NCI-H128 (cell line): ENCODE measurements around the gene DEDD2.

ENCODE experiments used
- DNase-seq: peaks from one replicate; lab custom pipeline; 2025; ENCODE audit not compliant: unreplicated experiment; lab: John Stamatoyannopoulos, UW

DEDD2 gene

GRCh38 chr19:42175952-42176648 is 41.4 kb downstream of the DEDD2 start:
- no peak for DNase-seq

GRCh38 chr19:42174958-42175734 is 42.3 kb downstream of the DEDD2 start:
- DNase-seq, result no peak

- no peak for DNase-seq
Observed at GRCh38 chr19:42174188-42174587, 43.3 kb downstream of the DEDD2 start.

- no peak for DNase-seq
Observed at GRCh38 chr19:42173695-42174094, 43.8 kb downstream of the DEDD2 start.

GRCh38 chr19:42172261-42172660 is 45.2 kb downstream of the DEDD2 start:
- DNase-seq, result no peak

GRCh38 chr19:42170715-42171114 is 46.8 kb downstream of the DEDD2 start:
- DNase-seq, result no peak

GRCh38 chr19:42169486-42170413 is 47.7 kb downstream of the DEDD2 start:
- DNase-seq, result no peak

GRCh38 chr19:42168206-42168605 is 49.3 kb downstream of the DEDD2 start:
- no peak for DNase-seq

GRCh38 chr19:42166316-42166715 is 51.2 kb downstream of the DEDD2 start:
- DNase-seq, result no peak

GRCh38 chr19:42165146-42165545 is 52.3 kb downstream of the DEDD2 start:
- no peak for DNase-seq

GRCh38 chr19:42161616-42162263 is 55.7 kb downstream of the DEDD2 start:
- DNase-seq, result no peak

GRCh38 chr19:42159942-42160341 is 57.5 kb downstream of the DEDD2 start:
- no peak for DNase-seq

- DNase-seq, result no peak
Observed at GRCh38 chr19:42158926-42159325, 58.6 kb downstream of the DEDD2 start.

- no peak for DNase-seq
Observed at GRCh38 chr19:42156571-42156970, 60.9 kb downstream of the DEDD2 start.

- DNase-seq, result no peak
Observed at GRCh38 chr19:42155796-42156195, 61.7 kb downstream of the DEDD2 start.

- DNase-seq, result no peak
Observed at GRCh38 chr19:42154471-42155323, 62.8 kb downstream of the DEDD2 start.

- no peak for DNase-seq
Observed at GRCh38 chr19:42153672-42154433, 63.6 kb downstream of the DEDD2 start.

GRCh38 chr19:42152910-42153671 is 64.4 kb downstream of the DEDD2 start:
- no peak for DNase-seq
